Omental fat pad (tissue), 4 donors: ENCODE results near the gene CADPS2. TPM values are rescaled to one million over a fixed set of nuclear protein-coding genes. Genes with fewer than 3 reads are reported as not detected.

Source experiments
- ATAC-seq: fragments of 150-250 bp; one replicate; pipeline ENCODE4 v1.9.1; 2016; ENCODE audit warnings: mild to moderate bottlenecking, moderate library complexity; ENCODE audit not compliant: low FRiP score
- DNase-seq: peaks from one replicate; pipeline ENCODE4 v3.0.0-alpha.2; 2019; ENCODE audit warnings: low spot score
- total RNA-seq, 4 donors: library from RNA; depleted of rRNA; stranded (reverse); fragments of >200 nt; gene quantifications; one replicate each; pipeline ENCODE4 v1.1.0, GENCODE V29; 2016
- TF ChIP-seq, protein P1 (sequence below), 3 donors: fragments of 450-650 bp; IDR thresholded peaks; one replicate each; pipeline ENCODE4 v1.5.1; 2016 to 2017; ENCODE audit warnings: antibody characterized with exemption in 3 of 3, mild to moderate bottlenecking in 3 of 3, moderate library complexity in 2 of 3

CADPS2 gene
- total RNA-seq, 4 donors from 2014 or later, result 15.3 to 41.9 (median 24.4) TPM

DNA sequence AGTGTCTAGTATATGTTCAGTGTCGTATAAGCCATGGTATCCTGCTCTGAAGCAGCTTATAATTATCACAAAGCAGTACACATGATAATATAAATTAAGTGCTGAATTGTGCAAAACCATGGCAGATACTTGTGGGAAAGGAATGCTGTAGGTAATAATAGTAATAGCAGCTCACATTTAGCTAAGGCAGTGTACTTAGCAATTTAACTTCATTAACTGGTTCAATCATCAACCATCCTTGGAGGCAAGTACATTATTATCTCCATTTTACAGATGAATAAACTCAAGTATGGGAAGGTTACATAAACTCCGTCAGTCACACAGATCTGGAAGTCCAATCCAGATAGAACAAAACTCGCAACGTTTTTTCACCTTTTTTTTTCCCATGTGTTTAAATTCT, 161.9 kb downstream of the CADPS2 start:
- no peak for ATAC-seq
- DNase-seq, result no peak
- TF ChIP-seq, protein P1, sequence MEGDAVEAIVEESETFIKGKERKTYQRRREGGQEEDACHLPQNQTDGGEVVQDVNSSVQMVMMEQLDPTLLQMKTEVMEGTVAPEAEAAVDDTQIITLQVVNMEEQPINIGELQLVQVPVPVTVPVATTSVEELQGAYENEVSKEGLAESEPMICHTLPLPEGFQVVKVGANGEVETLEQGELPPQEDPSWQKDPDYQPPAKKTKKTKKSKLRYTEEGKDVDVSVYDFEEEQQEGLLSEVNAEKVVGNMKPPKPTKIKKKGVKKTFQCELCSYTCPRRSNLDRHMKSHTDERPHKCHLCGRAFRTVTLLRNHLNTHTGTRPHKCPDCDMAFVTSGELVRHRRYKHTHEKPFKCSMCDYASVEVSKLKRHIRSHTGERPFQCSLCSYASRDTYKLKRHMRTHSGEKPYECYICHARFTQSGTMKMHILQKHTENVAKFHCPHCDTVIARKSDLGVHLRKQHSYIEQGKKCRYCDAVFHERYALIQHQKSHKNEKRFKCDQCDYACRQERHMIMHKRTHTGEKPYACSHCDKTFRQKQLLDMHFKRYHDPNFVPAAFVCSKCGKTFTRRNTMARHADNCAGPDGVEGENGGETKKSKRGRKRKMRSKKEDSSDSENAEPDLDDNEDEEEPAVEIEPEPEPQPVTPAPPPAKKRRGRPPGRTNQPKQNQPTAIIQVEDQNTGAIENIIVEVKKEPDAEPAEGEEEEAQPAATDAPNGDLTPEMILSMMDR (IDR thresholded peaks at IDR 0.05), result no peak

DNA sequence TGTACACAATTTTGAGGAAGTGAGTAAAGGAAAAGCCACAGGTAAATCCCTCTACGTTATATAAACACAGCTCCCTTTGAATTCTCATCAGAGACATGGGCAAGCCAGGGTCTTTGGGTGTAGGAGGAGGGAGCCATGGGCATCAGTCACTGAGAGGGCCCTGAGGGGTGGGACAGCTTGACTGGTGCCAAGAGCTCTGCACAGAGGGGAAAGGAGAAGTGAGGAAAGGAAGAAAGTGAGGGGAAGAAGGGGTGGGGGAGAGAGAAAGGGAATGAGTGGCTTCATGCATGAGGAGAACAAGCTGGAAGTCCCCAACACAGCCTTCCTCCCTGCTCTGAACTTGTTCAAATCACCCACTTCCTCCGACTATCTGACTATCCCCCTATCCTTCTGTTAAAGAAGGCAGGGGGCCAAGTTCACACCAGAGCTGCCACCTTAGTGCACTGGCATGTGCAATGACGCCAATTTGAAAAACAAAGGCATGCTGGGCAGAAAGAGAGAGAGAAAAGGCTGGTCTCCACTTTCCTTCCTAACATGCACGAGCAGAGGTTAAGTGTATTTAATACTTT, 167.2 kb downstream of the CADPS2 start:
- TF ChIP-seq, protein P1 (IDR thresholded peaks at IDR 0.05), result no peak
- no peak for ATAC-seq
- DNase-seq, result no peak

DNA sequence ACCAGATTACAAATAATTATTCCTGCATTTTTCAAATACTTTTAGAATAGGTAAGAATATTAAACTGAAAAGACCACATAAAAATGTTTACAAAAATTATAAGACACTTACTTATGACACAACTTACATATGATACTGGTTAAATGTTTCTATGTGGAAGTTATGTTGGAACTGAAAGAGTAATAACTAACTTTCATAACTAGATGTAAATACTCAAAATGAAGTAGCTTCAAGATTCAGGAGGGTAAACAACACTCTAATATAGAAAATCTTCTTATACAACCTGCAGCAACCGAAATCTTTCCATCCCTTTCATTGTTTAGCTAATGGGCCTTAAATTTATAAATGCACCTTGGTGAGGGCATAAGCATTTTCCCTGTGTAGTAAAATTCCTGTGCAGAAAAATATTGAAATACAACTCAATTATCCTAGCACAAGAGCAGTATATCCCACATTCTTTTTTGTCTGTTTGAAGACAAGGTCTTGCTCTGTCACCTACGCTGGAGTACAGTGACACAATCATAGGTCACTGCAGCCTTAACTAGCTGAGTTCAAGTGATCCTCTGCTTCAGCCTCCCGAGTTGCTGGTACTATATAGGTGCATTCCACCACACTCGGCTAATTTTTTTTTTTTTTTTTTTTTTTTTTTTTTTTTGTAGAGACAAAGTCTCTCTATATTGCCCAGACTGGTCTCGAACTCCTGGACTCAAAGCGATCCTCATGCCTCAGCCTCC, 168.7 kb downstream of the CADPS2 start:
- TF ChIP-seq, protein P1 (IDR thresholded peaks at IDR 0.05), result no peak

DNA sequence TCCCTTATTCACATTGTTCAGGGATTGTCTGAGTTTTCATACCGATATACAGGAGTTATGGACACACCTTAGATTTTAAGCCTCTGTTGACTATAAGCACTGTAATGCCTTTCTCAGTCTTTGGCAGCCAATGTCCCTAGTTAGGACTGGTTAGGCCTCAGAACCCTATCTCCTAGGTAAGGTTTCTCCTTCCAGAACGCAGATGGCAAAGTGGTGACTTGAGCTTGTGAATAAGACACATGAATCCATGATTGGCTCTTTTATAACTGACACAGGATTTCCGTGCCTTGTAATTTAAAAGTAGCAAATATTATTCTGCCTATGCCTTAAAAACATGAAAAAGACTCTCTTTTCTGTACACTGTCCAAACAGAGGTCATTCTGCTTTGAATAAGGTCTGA, 171.1 kb downstream of the CADPS2 start:
- ATAC-seq (no peak), DNase-seq (no peak)
- TF ChIP-seq, protein P1 (IDR thresholded peaks at IDR 0.05), result no peak

More for the DNA sequence above, 168.7 kb downstream of the CADPS2 start:
- ATAC-seq, result no peak
- no peak for DNase-seq

DNA sequence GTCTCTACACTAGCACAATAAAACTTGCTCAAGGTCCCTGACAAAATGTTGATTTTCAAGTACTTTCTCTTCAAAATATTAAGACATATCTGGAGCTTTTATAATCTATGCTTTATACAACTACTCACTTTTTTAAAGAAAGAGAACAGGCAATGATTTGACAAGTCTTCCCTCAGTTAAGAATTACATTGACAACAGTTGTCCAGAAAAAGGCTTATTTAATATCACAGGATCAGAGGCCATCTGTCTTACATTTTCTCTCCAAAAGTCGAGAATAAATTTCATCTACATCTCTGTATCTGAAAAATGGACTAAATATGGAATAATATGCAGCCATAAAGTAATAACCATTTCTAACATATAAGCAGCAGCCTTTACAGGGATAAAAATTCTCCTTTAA, 175.3 kb downstream of the CADPS2 start:
- TF ChIP-seq, protein P1 (IDR thresholded peaks at IDR 0.05), result no peak
- no peak for DNase-seq
- no peak for ATAC-seq

DNA sequence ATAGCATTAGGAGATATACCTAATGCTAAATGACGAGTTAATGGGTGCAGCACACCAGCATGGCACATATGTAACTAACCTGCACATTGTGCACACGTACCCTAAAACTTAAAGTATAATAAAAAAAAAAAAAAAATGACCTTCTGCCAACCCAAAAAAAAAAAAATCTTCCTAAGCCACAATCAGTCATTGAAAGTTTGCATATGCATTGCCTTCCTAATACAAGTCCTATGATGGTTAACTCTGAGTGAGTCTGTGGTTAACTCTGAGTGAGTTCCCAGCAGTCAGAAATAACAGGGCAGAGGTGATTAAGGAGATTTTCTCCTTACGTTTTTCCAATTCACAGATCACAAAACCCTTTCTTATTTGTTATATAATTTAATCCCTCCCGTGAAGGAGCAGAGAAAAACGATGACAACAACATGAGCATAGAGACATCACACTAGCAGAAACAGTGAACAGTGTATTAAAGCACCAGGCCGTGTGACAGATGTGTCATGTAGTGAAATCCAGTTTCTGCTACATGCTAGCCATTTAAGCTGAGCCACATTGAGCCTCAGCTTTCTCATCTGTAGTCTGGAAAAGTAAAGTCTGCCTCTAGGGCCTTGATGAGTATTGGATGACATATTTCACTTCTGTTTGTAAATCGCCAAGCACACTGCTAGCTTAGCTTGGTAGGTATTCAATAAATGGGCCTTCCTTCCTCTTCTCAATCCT, 176.2 kb downstream of the CADPS2 start:
- ATAC-seq, result no peak
- TF ChIP-seq, protein P1 (IDR thresholded peaks at IDR 0.05), result no peak
- no peak for DNase-seq
